CD4-positive, alpha-beta T cell treated with Interleukin-15 for 4 hours (primary cell): Measurements from ENCODE around the gene HDGF.
A peak's percentile ranks its signal among the peaks of the same experiment; 100 is the strongest.

Experiments
- DNase-seq: peaks from one replicate; pipeline ENCODE4 v3.0.0-alpha.2; 2020; ENCODE audit warnings: low spot score

HDGF gene

DNA sequence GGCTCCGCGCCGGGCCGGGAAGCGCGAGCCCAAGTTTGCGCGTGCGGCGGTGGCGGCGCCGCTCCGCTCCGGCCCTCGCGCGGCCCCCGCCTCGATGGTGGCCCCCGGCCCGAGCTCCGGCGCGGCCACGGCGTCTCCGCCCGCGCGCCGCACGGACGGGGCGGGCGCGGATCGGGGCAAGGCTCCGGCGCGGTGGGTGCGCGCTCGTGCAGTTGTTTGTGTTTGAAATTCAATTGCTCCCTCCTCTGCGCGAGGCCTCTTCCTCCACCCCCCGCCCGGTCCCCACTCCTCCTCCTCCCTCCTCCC lies at the start of gene HDGF:
Gene HDGF, minus strand, starts transcription at position 225 of the 306 bp plus-strand sequence. CDS start 246 bp downstream, outside the sequence.
- DNase-seq = no peak

DNA sequence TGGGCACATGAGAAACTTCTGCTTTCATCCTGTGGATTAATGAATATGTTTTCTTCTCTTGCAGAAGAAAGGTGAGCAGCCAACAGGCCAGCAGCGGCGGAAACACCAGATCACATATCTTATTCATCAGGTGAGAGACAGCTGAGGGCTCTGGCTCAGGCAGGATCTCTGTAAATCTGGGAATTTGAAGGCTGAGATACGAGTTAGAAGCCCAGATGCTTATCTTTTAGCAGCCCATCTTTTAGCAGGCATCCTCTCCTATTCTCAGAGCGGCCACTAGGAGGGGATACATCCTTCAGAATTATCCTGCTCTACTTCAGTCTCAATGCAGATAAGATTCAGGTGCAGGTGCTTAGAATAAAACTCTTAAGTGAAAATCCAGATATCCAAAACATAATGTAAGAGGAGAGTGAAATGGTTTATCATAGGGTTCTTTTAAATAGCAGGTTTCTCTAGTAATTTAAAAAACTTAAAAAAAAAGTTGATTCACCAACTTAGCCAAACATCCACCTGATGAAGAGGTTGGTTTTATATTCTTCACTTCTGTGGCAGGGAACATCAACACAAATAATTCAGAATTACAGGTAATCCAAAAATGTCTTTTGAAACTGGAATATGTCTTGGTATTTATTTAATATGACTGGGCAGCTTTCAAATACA lies 45.9 kb upstream of the HDGF start:
- peak; percentile 71 for DNase-seq

GRCh38 chr1:156796340-156797097 lies 45.0 kb upstream of the HDGF start:
- DNase-seq = no peak

- no peak for DNase-seq
Observed at GRCh38 chr1:156795787-156796186, 44.3 kb upstream of the HDGF start.

DNA sequence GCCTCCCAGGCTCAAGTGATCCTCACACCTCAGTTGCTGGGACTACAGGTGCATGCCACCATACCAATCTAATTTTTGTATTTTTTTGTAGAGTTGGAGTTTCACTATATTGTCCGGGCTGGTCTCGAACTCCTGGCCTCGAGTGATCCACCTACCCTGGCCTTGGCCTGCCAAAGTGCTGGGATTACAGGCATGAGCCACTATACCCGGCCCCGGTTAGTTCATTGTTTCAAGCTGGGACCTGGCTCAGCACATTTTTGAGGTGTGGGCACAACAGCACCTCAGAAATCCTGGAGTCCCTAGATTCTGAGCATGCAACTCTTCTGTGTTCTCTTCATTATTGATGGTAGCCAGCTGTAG lies 43.9 kb upstream of the HDGF start:
- no peak for DNase-seq

GRCh38 chr1:156794506-156795373 lies 43.3 kb upstream of the HDGF start:
- DNase-seq = no peak

- no peak for DNase-seq
Observed at GRCh38 chr1:156789621-156790318, 38.3 kb upstream of the HDGF start.

- DNase-seq = no peak
Observed at GRCh38 chr1:156788136-156788535, 36.7 kb upstream of the HDGF start.

GRCh38 chr1:156786640-156787039 lies 35.2 kb upstream of the HDGF start:
- DNase-seq = no peak

DNA sequence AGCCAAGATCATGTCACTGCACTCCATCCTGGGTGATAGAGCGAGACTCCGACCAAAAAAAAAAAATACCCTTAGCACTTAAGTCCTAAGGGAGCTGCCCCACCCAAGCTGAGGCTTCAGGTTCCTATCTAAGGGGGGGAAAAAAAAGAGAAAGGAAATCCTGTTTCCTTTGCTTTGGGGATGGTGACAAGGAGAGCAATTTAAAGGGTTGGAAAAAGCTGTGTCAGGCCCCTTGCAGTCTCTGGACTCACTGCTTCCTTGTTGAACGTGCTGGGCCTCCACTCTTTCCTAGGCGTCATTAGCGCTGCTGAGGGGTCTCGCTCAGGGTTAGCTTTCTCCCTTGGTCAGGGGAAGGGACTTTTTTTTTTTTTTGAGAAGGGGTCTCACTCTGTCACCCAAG lies 34.0 kb upstream of the HDGF start:
- no peak for DNase-seq

- DNase-seq = no peak
Observed at GRCh38 chr1:156781585-156782186, 30.2 kb upstream of the HDGF start.

DNA sequence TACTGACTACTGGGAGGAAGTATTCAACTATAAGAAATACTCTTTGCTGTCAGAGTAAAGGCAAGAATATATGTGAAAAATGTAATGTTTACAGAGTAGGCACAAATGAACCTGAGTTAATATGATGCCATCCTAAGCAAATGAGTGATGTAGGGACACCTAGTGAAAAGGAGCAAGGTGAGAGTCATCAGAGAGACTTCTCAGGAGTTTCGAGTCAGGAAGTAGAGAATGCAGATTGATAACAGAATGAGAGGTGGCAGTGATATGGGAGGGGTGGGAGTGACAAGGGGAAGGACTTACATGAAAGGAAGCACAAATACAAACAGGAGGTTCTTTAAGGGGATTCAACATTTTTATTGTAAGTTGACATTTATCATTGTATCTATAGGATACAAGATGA lies 26.1 kb upstream of the HDGF start:
- no peak for DNase-seq

GRCh38 chr1:156776942-156777341 lies 25.5 kb upstream of the HDGF start:
- DNase-seq = no peak

GRCh38 chr1:156775799-156776198 lies 24.3 kb upstream of the HDGF start:
- no peak for DNase-seq

- DNase-seq = no peak
Observed at GRCh38 chr1:156773607-156774006, 22.1 kb upstream of the HDGF start.

GRCh38 chr1:156772728-156773497 lies 21.4 kb upstream of the HDGF start:
- no peak for DNase-seq

GRCh38 chr1:156772222-156772621 lies 20.7 kb upstream of the HDGF start:
- DNase-seq = no peak

- DNase-seq = no peak
Observed at GRCh38 chr1:156768610-156769295, 17.3 kb upstream of the HDGF start.

DNA sequence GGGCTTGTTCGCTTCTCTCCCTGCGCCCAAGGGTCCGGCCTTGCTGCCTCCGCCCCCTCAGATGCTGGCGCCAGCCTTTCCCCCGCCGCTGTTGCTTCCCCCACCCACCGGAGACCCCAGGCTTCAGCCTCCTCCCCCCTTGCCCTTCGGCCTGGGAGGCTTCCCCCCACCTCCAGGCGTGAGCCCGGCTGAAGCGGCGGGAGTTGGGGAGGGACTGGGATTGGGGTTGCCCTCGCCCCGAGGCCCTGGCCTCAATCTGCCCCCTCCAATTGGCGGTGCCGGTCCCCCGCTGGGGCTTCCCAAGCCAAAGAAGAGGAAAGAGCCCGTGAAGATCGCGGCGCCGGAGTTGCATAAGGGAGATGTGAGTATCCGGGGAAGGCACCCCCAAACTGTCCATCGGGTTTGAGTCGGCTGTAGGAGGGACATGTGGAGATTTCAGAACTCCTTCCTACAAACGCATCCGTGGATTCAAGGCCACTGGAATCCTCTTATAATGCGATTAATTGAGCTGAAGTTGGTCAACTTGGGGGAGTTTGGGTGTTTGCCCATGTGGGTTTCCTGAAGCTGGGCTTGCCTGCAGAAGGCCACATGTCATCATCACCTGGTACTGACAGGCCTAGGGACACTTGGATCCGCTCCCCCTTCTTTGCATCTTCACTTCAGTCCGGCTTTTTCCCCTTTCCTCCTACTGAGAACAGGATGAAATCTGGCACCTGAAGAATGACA lies 16.6 kb upstream of the HDGF start:
- no peak for DNase-seq
